MM.1S (cell line): Measurements from ENCODE around the gene TFDP2.

Experiments
- DNase-seq: peaks from one replicate; pipeline ENCODE4 v3.0.0-alpha.2; 2015
- H2AFZ ChIP-seq: fragments of 300-600 bp; sonication (generic); 2 replicates; pipeline ENCODE4 v1.6.0; 2016; ENCODE audit warnings: antibody characterized with exemption, low read length
- H3F3A ChIP-seq: fragments of 300-600 bp; sonication (generic); 2 replicates; pipeline ENCODE4 v1.6.1; 2016; ENCODE audit warnings: mild to moderate bottlenecking, antibody characterized with exemption, low read length, moderate library complexity, mixed read lengths; ENCODE audit not compliant: insufficient read depth
- H3K27ac ChIP-seq: fragments of 300-600 bp; sonication (generic); 2 replicates; pipeline ENCODE4 v1.5.1; 2016; ENCODE audit warnings: mild to moderate bottlenecking, low read length
- H3K27me3 ChIP-seq: fragments of 300-600 bp; sonication (generic); replicated peaks from 2 replicates; pipeline ENCODE4 v1.6.0; 2016; ENCODE audit warnings: low read length; ENCODE audit not compliant: insufficient read depth
- H3K36me3 ChIP-seq: fragments of 300-600 bp; sonication (generic); replicated peaks from 2 replicates; pipeline ENCODE4 v1.6.1; 2016; ENCODE audit warnings: mild to moderate bottlenecking, low read length, mixed read lengths; ENCODE audit not compliant: insufficient read depth
- H3K4me1 ChIP-seq: fragments of 300-600 bp; sonication (generic); 2 replicates; pipeline ENCODE4 v1.6.1; 2016; ENCODE audit warnings: low read length, mixed read lengths
- H3K4me2 ChIP-seq: fragments of 300-600 bp; sonication (generic); 2 replicates; pipeline ENCODE4 v1.6.0; 2016; ENCODE audit warnings: low read depth, low read length
- H3K4me3 ChIP-seq: fragments of 300-600 bp; sonication (generic); 2 replicates; pipeline ENCODE4 v1.5.1; 2016; ENCODE audit warnings: low read length, mixed read lengths
- H3K79me2 ChIP-seq: fragments of 300-600 bp; sonication (generic); 2 replicates; pipeline ENCODE4 v1.6.1; 2016; ENCODE audit warnings: mixed run types, low read length, mixed read lengths
- H3K9ac ChIP-seq: fragments of 300-600 bp; sonication (generic); 2 replicates; pipeline ENCODE4 v1.6.1; 2016; ENCODE audit warnings: low read length, mixed read lengths
- H3K9me2 ChIP-seq: fragments of 300-600 bp; sonication (generic); replicated peaks from 2 replicates; pipeline ENCODE4 v1.6.1; 2016; ENCODE audit warnings: mild to moderate bottlenecking, low read length, mixed read lengths; ENCODE audit not compliant: insufficient read depth
- H3K9me3 ChIP-seq: fragments of 300-600 bp; sonication (generic); replicated peaks from 2 replicates; pipeline ENCODE4 v1.6.1; 2016; ENCODE audit warnings: mild to moderate bottlenecking, low read length, mixed read lengths; ENCODE audit not compliant: insufficient read depth
- H4K20me1 ChIP-seq: fragments of 300-600 bp; sonication (generic); 2 replicates; pipeline ENCODE4 v1.6.1; 2016; ENCODE audit warnings: mild to moderate bottlenecking, low read length, moderate library complexity, mixed read lengths; ENCODE audit not compliant: insufficient read depth
- EZH2 ChIP-seq: fragments of 300-600 bp; sonication (generic); optimal IDR thresholded peaks from 2 replicates; pipeline ENCODE3; 2017; ENCODE audit warnings: low read depth, mild to moderate bottlenecking, antibody characterized with exemption, low read length, mixed read lengths
- EZH2phosphoT487 ChIP-seq: fragments of 300-600 bp; sonication (generic); IDR thresholded peaks from 2 replicates; pipeline ENCODE4 v1.6.1; 2018; ENCODE audit warnings: antibody characterized with exemption, low read length
- TF ChIP-seq, protein P1 (sequence below): fragments of 300-600 bp; sonication (generic); IDR thresholded peaks from 2 replicates; pipeline ENCODE4 v1.5.1; 2016; ENCODE audit warnings: antibody characterized with exemption, low read length, mixed read lengths

Gene TFDP2

DNA sequence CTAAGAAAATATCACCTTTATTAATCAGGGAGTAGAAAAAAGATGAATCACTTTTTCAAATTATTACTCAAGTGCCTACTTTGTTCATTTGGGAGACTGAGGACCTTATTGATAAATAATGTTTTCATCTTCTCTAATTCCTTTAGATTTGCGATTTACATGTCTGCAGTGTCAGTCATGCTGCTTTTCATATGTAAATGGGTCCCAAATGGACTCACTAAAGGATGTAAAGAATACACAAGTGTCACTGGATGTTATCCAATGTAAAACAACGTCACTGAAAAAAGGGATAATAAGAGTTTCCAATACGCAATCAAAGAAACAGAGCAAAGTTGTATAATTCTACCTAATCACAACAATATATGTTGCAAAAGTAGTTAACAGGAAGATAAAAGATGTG, 84.9 kb downstream of the TFDP2 start:
- no peaks in the 10 kb centered on the region for H3K79me2 ChIP-seq
- H3K36me3 ChIP-seq, result no peaks in the 10 kb centered on the region
- TF ChIP-seq, protein P1, sequence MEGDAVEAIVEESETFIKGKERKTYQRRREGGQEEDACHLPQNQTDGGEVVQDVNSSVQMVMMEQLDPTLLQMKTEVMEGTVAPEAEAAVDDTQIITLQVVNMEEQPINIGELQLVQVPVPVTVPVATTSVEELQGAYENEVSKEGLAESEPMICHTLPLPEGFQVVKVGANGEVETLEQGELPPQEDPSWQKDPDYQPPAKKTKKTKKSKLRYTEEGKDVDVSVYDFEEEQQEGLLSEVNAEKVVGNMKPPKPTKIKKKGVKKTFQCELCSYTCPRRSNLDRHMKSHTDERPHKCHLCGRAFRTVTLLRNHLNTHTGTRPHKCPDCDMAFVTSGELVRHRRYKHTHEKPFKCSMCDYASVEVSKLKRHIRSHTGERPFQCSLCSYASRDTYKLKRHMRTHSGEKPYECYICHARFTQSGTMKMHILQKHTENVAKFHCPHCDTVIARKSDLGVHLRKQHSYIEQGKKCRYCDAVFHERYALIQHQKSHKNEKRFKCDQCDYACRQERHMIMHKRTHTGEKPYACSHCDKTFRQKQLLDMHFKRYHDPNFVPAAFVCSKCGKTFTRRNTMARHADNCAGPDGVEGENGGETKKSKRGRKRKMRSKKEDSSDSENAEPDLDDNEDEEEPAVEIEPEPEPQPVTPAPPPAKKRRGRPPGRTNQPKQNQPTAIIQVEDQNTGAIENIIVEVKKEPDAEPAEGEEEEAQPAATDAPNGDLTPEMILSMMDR, result no peak
- TF ChIP-seq EZH2phosphoT487, result no peak
- no peak for TF ChIP-seq EZH2
- no peaks in the 10 kb centered on the region for H3K27me3 ChIP-seq
- H3K27ac ChIP-seq, result no peak overlapping the region
- no peak overlapping the region for H3K4me3 ChIP-seq
- no peaks in the 10 kb centered on the region for H3K9me2 ChIP-seq
- no peak overlapping the region for H3K4me2 ChIP-seq
- DNase-seq, result no peak
- H4K20me1 ChIP-seq, result no peaks in the 10 kb centered on the region
- H3K4me1 ChIP-seq, result no peaks in the 10 kb centered on the region
- H3F3A ChIP-seq, result no peaks in the 10 kb centered on the region
- H3K9ac ChIP-seq, result no peak overlapping the region
- no peak overlapping the region for H2AFZ ChIP-seq
- no peaks in the 10 kb centered on the region for H3K9me3 ChIP-seq

DNA sequence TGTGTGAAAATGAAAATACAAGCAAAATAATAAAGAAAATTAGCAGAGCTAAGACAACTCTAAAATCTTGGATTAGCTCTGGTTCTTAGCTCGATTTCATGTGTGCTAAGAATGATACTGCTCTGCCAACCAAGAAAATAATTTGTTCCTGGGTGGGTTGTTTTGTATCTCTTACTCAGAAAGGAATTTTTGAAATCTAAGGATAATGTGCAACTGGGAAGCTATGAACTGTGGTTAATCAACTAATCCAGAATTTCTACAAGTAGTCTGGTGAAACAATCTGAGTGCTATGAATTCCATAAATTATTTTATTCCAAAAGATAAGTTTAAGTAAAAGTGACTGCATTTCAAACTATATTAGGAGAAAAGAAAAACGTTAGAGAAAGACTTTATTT, 92.0 kb downstream of the TFDP2 start:
- H3F3A ChIP-seq, result no peaks in the 10 kb centered on the region
- no peak overlapping the region for H2AFZ ChIP-seq
- H3K27me3 ChIP-seq, result no peaks in the 10 kb centered on the region
- no peaks in the 10 kb centered on the region for H3K36me3 ChIP-seq
- DNase-seq, result no peak
- H3K4me1 ChIP-seq, result no peaks in the 10 kb centered on the region
- no peaks in the 10 kb centered on the region for H4K20me1 ChIP-seq
- H3K9ac ChIP-seq, result no peak overlapping the region
- H3K9me3 ChIP-seq, result no peaks in the 10 kb centered on the region
- H3K9me2 ChIP-seq, result no peaks in the 10 kb centered on the region
- H3K27ac ChIP-seq, result no peak overlapping the region
- H3K4me2 ChIP-seq, result no peak overlapping the region
- H3K4me3 ChIP-seq, result no peak overlapping the region
- H3K79me2 ChIP-seq, result no peaks in the 10 kb centered on the region
- TF ChIP-seq, protein P1, result no peak
- TF ChIP-seq EZH2 (no peak), EZH2phosphoT487 (no peak)

DNA sequence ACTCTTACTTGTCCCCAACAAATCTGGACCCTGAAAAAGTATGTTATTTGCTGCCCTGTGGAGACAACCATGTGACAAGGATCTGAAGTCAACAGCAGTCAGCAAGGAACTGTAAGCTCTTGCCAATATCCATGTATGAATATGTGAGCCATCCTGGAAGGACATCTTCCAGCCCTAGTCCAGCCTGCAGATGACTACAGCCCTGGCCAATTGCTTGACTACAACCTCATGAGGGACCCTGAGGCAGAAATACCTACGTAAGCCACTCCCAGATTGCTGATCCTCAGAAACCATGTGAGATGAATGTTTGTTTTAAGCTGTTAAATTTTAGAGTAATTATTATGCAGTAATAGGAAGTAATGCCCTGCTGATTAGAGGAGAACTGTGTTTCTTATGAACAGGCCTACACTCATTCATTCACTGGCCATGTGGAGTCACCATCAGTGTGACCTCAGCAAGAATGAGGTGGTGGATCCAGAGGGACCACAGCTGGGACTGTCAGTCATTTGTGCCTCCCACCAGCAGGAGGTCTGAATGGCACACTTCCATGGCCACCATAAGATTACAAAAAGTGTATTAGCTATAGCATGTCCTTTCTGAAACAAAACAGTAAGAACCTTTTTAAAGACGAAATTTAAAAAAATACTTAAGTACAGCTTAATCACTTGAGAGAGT, 92.6 kb downstream of the TFDP2 start:
- Histone ChIP-seq H3K4me3 (no peak overlapping the region), H3K9ac (no peak overlapping the region), H4K20me1 (no peaks in the 10 kb centered on the region), H3K4me2 (no peak overlapping the region), H3K9me2 (no peaks in the 10 kb centered on the region), H3K9me3 (no peaks in the 10 kb centered on the region), H3K27ac (no peak overlapping the region), H2AFZ (no peak overlapping the region), H3F3A (no peaks in the 10 kb centered on the region), H3K79me2 (no peaks in the 10 kb centered on the region), H3K36me3 (no peaks in the 10 kb centered on the region), H3K27me3 (no peaks in the 10 kb centered on the region), H3K4me1 (no peaks in the 10 kb centered on the region)
- TF ChIP-seq EZH2, result no peak
- TF ChIP-seq EZH2phosphoT487, result no peak
- TF ChIP-seq, protein P1, result no peak
- no peak for DNase-seq
